Stomach (tissue), 9 donors: Measurements from ENCODE around the gene KRT72. TPM values are rescaled to one million over a fixed set of nuclear protein-coding genes. Genes with fewer than 3 reads are reported as not detected.

Experiments used
- DNase-seq, 2 donors: peaks; one replicate each; pipeline versions ENCODE4 v3.0.0 to v3.0.0-alpha.2; 2013 to 2019
- H3K27ac ChIP-seq, 5 donors: fragments of 200-600 bp in 4 of 5; sonication (generic) in 4 of 5; one replicate each; pipeline ENCODE4 v1.5.1; 2013 to 2019; ENCODE audit warnings: mild to moderate bottlenecking in 1 of 5, moderate library complexity in 1 of 5
- H3K27me3 ChIP-seq, 3 donors: fragments of 200-600 bp; sonication (generic); one replicate each; pipeline ENCODE4 v1.5.1; 2017 to 2019; ENCODE audit warnings: mixed run types in 1 of 3
- H3K36me3 ChIP-seq, 4 donors: fragments of 200-600 bp; sonication (generic); 1 replicate in 3 of 4; 2 replicates in 1 of 4; pipeline ENCODE4 v1.5.1; 2016 to 2019
- H3K4me1 ChIP-seq, 4 donors: fragments of 200-600 bp; sonication (generic); one replicate each; pipeline ENCODE4 v1.5.1; 2016 to 2019
- H3K4me3 ChIP-seq, 4 donors: fragments of 200-600 bp; sonication (generic) in 3 of 4; one replicate each; pipeline ENCODE4 v1.5.1; 2016 to 2019; ENCODE audit warnings: mild to moderate bottlenecking in 1 of 4
- H3K9me3 ChIP-seq, 4 donors: fragments of 200-600 bp; sonication (generic); one replicate each; pipeline ENCODE4 v1.5.1; 2016 to 2019
- CTCF ChIP-seq, 7 experiments: fragments of 450-650 bp in 4 of 7; fragments of 200-600 bp in 3 of 7; sonication (generic) in 3 of 7; IDR thresholded peaks; one replicate each; pipeline ENCODE4 v1.5.1; 2016 to 2019; ENCODE audit warnings: antibody characterized with exemption in 7 of 7, control low read depth in 2 of 7, mild to moderate bottlenecking in 1 of 7
- EP300 ChIP-seq: sonication (generic); formaldehyde crosslinking; IDR thresholded peaks from one replicate; pipeline ENCODE4 v1.6.1; 2017; ENCODE audit warnings: antibody characterized with exemption
- POLR2A ChIP-seq, 4 donors: fragments of 450-650 bp; IDR thresholded peaks; one replicate each; pipeline ENCODE4 v1.6.1; 2016; ENCODE audit warnings: antibody characterized with exemption in 4 of 4, control low read depth in 2 of 4, mild to moderate bottlenecking in 1 of 4, moderate library complexity in 1 of 4
- POLR2AphosphoS5 ChIP-seq, 3 donors: sonication (generic); formaldehyde crosslinking; IDR thresholded peaks; one replicate each; pipeline ENCODE4 v1.6.1; 2016; ENCODE audit warnings: antibody characterized with exemption in 3 of 3
- WGBS, 5 donors: extraction: QIAGEN DNeasy Blood & Tissue Kit in 3 of 5; methylation state at CpG; one replicate each; pipeline versions ENCODE4 v1.1.5 to v1.1.7; 2013 to 2018; 5-methylcytosine and 5-hydroxymethylcytosine counted together
- intact Hi-C: fragments of 100-400 bp; cut with DNase I; formaldehyde crosslinking; loops from one replicate; pipeline ENCODE4 v1.15.1; 2023; ENCODE audit warnings: low total_unique reads
- polyA plus RNA-seq, 3 donors: library from polyadenylated mRNA; stranded (reverse); fragments of 200-250 nt; gene quantifications; one replicate each; pipeline ENCODE4 v1.2.3, GENCODE V29; 2013
- total RNA-seq, 5 donors: library from RNA; depleted of rRNA; stranded (reverse); fragments of >200 nt; gene quantifications; one replicate each; pipeline versions ENCODE4 v1.1.0 to v1.2.3, GENCODE V29; 2014 to 2016
- donor health status: healthy with polysubstance abuse.
- donor health status: Bipolar disorder and iron deficiency.
- donor health status: healthy.

Gene KRT72
- total and polyA plus RNA-seq, 8 donors: not detected

GRCh38 chr12:52577316-52577715, 23.9 kb downstream of the KRT72 start:
- TF ChIP-seq POLR2A (IDR thresholded peaks at IDR 0.05) (no peak), CTCF (IDR thresholded peaks at IDR 0.05) (no peak), EP300 (no peak), POLR2AphosphoS5 (IDR thresholded peaks at IDR 0.05) (no peak)
- Histone ChIP-seq H3K27me3 (peaks cover 0 to 11% (median 0%) of the 10 kb centered on the region in 3 donors), H3K27ac (no peak overlapping the region), H3K4me3 (no peak overlapping the region), H3K36me3 (no peaks in the 10 kb centered on the region), H3K9me3 (no peaks in the 10 kb centered on the region), H3K4me1 (no peaks in the 10 kb centered on the region)
- no peak for DNase-seq
- intact Hi-C loops: no loop called here
- 88 to 97% (median 94%) methylated on average over 8 of the region's 8 CpGs for WGBS, 5 donors

- Histone ChIP-seq H3K4me1 (no peaks in the 10 kb centered on the region), H3K27ac (no peak overlapping the region), H3K27me3 (peaks cover 0 to 24% (median 4%) of the 10 kb centered on the region in 3 donors), H3K36me3 (no peaks in the 10 kb centered on the region), H3K4me3 (no peak overlapping the region), H3K9me3 (no peaks in the 10 kb centered on the region)
- DNase-seq: no peak
- WGBS, 5 donors: 71 to 98% (median 94%) methylated on average over 3 of the region's 3 CpGs
- TF ChIP-seq EP300 (no peak), POLR2AphosphoS5 (IDR thresholded peaks at IDR 0.05) (no peak), CTCF (IDR thresholded peaks at IDR 0.05) (no peak), POLR2A (IDR thresholded peaks at IDR 0.05) (no peak)
- intact Hi-C loops: no loop called here
Measured at GRCh38 chr12:52575948-52576347, 25.3 kb downstream of the KRT72 start.

GRCh38 chr12:52575256-52575655, 26.0 kb downstream of the KRT72 start:
- DNase-seq: no peak
- whole genome bisulfite sequencing, 5 donors: 75 to 93% (median 90%) methylated on average over 9 of the region's 9 CpGs
- no peaks in the 10 kb centered on the region for H3K4me1 ChIP-seq
- peaks cover 0 to 24% (median 4%) of the 10 kb centered on the region in 3 donors for H3K27me3 ChIP-seq
- H3K27ac ChIP-seq: no peak overlapping the region
- no peak for TF ChIP-seq POLR2AphosphoS5 (IDR thresholded peaks at IDR 0.05)
- TF ChIP-seq CTCF (IDR thresholded peaks at IDR 0.05): no peak
- no peak for TF ChIP-seq POLR2A (IDR thresholded peaks at IDR 0.05)
- no peak for TF ChIP-seq EP300
- intact Hi-C loops: no loop called here
- no peaks in the 10 kb centered on the region for H3K9me3 ChIP-seq
- no peak overlapping the region for H3K4me3 ChIP-seq
- no peaks in the 10 kb centered on the region for H3K36me3 ChIP-seq

GRCh38 chr12:52573743-52574142, 27.5 kb downstream of the KRT72 start, which contains the start of gene KRT74:
Gene KRT74, minus strand, starts transcription at chr12:52573843. Its CDS starts 66 bp downstream, at chr12:52573777.
- no peak for TF ChIP-seq EP300
- no peak for TF ChIP-seq POLR2A (IDR thresholded peaks at IDR 0.05)
- no peak for TF ChIP-seq CTCF (IDR thresholded peaks at IDR 0.05)
- TF ChIP-seq POLR2AphosphoS5 (IDR thresholded peaks at IDR 0.05): no peak
- Histone ChIP-seq H3K4me1 (no peaks in the 10 kb centered on the region), H3K9me3 (no peaks in the 10 kb centered on the region), H3K27me3 (peaks cover 0 to 32% (median 4%) of the 10 kb centered on the region in 3 donors), H3K36me3 (no peaks in the 10 kb centered on the region), H3K27ac (no peak within 1 kb of the TSS), H3K4me3 (no peak within 1 kb of the TSS)
- intact Hi-C loops: no loop called here
- WGBS, 5 donors: 69 to 87% (median 80%) methylated on average over 3 of the region's 3 CpGs
- no peak for DNase-seq
